ENCODE results near the gene HYAL2. TPM values are rescaled to one million over a fixed set of nuclear protein-coding genes. Genes with fewer than 3 reads are reported as not detected.

Gene HYAL2
- total and polyA plus RNA-seq, 10 of the 15 experiments (the other 5 are each of a cell fraction or from before 2014, with no cell fraction given) = 0.06 to 21.8 (median 12.7) TPM

GRCh38 chr3:50340147-50340447 lies 17.6 kb upstream of the HYAL2 start:
- peaks cover 54% of the 10 kb centered on the region for H3K79me2 ChIP-seq (ENCODE audit: control insufficient read depth, insufficient read depth, low read length)
- H3K36me3 ChIP-seq (ENCODE audit: control insufficient read depth in 2 of 2, insufficient read depth in 2 of 2, low read length in 1 of 2) = no peaks in the 10 kb centered on the region
- CTCF ChIA-PET = interaction anchor here (6.4 to 10.5 kb wide), 2 partner anchors 9 to 17 kb away, joined by 59 to 72 read pairs; partner anchors contain the start of genes CYB561D2, HYAL2 and NPRL2
- TF ChIP-seq SIN3A (IDR thresholded peaks at IDR 0.05; ENCODE audit: low read depth, low read length) = no peak
- TF ChIP-seq DPF2 (IDR thresholded peaks at IDR 0.05) = no peak
- no peaks in the 10 kb centered on the region for H4K20me1 ChIP-seq (ENCODE audit: control insufficient read depth, insufficient read depth)
- BruUV-seq (replicated peaks) = no TSS peak
- WGBS (ENCODE audit: insufficient coverage, insufficient replicate concordance, low lambda C conversion rate, missing lambda C conversion rate) = 12% methylated on average over 9 of the region's 9 CpGs
- H3K27ac ChIP-seq (ENCODE audit: control insufficient read depth, insufficient read depth) = peak overlapping the region; percentile 92
- no peak for FAIRE-seq
- no peaks in the 10 kb centered on the region; the same call in 1 of the 2 replicates for H3K4me1 ChIP-seq (ENCODE audit: control insufficient read depth, insufficient read depth, low read length)
- H3K9ac ChIP-seq (ENCODE audit: control insufficient read depth, insufficient read depth, low read length) = peak overlapping the region; percentile 86
- no peak for ATAC-seq
- no peak for DNase-seq (ENCODE audit: low read depth, low spot score)
- RAD21 ChIA-PET (ENCODE audit: unreplicated experiment) = interaction anchor here (1.3 kb wide), 1 partner anchor 10 kb away, joined by 3 read pairs; the partner anchor contains the start of gene NPRL2
- peak overlapping the region; percentile 57 for H2AFZ ChIP-seq (ENCODE audit: control insufficient read depth, low read depth, low read length)
- in situ Hi-C loops (cut with MboI) (no loop called here), intact Hi-C loops (cut with micrococcal nuclease; ENCODE audit: unreplicated experiment) (no loop called here)
- SMC1A ChIA-PET (ENCODE audit: uncharacterized antibody, unreplicated experiment) = interaction anchor here (1.1 kb wide), 1 partner anchor 11 kb away, joined by 3 read pairs; no protein-coding TSS in a partner anchor
- H3K27me3 ChIP-seq (replicated peaks in 1 of 2; ENCODE audit: control insufficient read depth in 2 of 2, insufficient read depth in 2 of 2, low read length in 1 of 2) = no peaks in the 10 kb centered on the region
- no peaks in the 10 kb centered on the region for H3K9me3 ChIP-seq (replicated peaks; ENCODE audit: control insufficient read depth, insufficient read depth, low read length)
- peak overlapping the region; percentile 96 for H3K4me3 ChIP-seq
- peak overlapping the region; percentile 75 for H3K4me2 ChIP-seq (ENCODE audit: control insufficient read depth, insufficient read depth)
- POLR2A ChIA-PET = interaction anchor here (0.6 to 7.0 kb wide), 5 partner anchors 10 to 229 kb away, joined by 3 to 84 read pairs (median 3); partner anchors contain the start of genes CYB561D2, HYAL3, NAA80 and NPRL2

DNA sequence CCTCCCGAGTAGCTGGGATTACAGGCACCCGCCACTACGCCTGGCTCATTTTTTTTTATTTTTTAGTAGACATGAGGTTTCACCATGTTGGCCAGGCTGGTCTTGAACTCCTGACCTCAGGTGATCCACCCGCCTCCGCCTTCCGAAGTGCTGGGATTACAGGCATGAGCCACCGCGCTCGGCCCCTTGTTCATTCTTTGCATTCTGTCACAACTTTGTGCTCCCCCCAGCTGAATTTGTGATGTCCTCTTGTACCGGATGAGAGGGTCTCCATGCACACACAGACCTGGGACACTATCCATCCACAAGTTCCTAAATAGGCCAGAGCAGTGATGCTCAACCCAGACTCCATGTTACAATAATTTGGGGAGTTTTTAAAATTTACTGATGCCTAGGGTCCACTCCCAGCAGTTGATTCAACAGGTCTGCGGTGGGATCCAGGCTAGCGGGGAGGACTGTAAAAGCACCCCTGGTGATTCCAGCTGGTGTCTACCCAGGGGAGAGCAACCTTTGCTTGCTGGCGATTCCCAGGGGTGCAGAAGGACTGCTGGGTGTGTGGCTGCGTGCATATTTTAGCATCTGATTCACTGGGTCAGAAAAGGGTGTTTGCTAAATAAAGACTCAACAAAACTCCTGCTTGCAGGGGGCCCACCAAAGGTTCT lies 17.1 kb upstream of the HYAL2 start:
- CTCF ChIA-PET = interaction anchor here (1.1 to 10.5 kb wide), 4 partner anchors 9 to 41 kb away, joined by 4 to 72 read pairs (median 32); partner anchors contain the start of genes CYB561D2, HYAL2, HYAL3 and NAA80
- Histone ChIP-seq H3K79me2 (ENCODE audit: control insufficient read depth, insufficient read depth, low read length) (peaks cover 59% of the 10 kb centered on the region), H3K9ac (ENCODE audit: control insufficient read depth, insufficient read depth, low read length) (peak overlapping the region; percentile 86), H3K27ac (ENCODE audit: control insufficient read depth, insufficient read depth) (peak overlapping the region; percentile 92), H4K20me1 (ENCODE audit: control insufficient read depth, insufficient read depth) (no peaks in the 10 kb centered on the region; the same call in 1 of the 2 replicates), H3K4me3 (peak overlapping the region; percentile 96), H3K4me2 (ENCODE audit: control insufficient read depth, insufficient read depth) (peak overlapping the region; percentile 75), H3K27me3 (replicated peaks in 1 of 2; ENCODE audit: control insufficient read depth in 2 of 2, insufficient read depth in 2 of 2, low read length in 1 of 2) (no peaks in the 10 kb centered on the region), H3K9me3 (replicated peaks; ENCODE audit: control insufficient read depth, insufficient read depth, low read length) (no peaks in the 10 kb centered on the region), H3K36me3 (ENCODE audit: control insufficient read depth in 2 of 2, insufficient read depth in 2 of 2, low read length in 1 of 2) (no peaks in the 10 kb centered on the region; a peak in 2 of 4 replicates), H3K4me1 (ENCODE audit: control insufficient read depth, insufficient read depth, low read length) (peaks cover 3% of the 10 kb centered on the region; the same call in 1 of the 2 replicates), H2AFZ (ENCODE audit: control insufficient read depth, low read depth, low read length) (0 out of 2 replicates have a peak overlapping the region, but pooled peaks have one; percentile 57)
- no peak for DNase-seq (ENCODE audit: low read depth, low spot score)
- no TSS peak for BruUV-seq (replicated peaks)
- WGBS (ENCODE audit: insufficient coverage, insufficient replicate concordance, low lambda C conversion rate, missing lambda C conversion rate) = 15% methylated on average over 14 of the region's 14 CpGs
- in situ Hi-C loops (cut with MboI) = loop anchor here (10.0 kb wide), 1 partner anchor 1055 kb away; the partner anchor contains the start of gene RBM15B
- POLR2A ChIA-PET = interaction anchor here (0.7 to 7.0 kb wide), 5 partner anchors 10 to 604 kb away, joined by 3 to 84 read pairs (median 27); partner anchors contain the start of genes CYB561D2, GNAI2, NPRL2 and TUSC2
- RAD21 ChIA-PET (ENCODE audit: unreplicated experiment) = no interaction called here
- no peak for FAIRE-seq
- intact Hi-C loops (cut with micrococcal nuclease; ENCODE audit: unreplicated experiment) = loop anchor here (5.0 kb wide), 2 partner anchors 42 to 102 kb away; partner anchors contain the start of genes GNAI2, HYAL3 and NAA80
- SMC1A ChIA-PET (ENCODE audit: uncharacterized antibody, unreplicated experiment) = interaction anchor here (0.7 to 1.6 kb wide), 3 partner anchors 10 to 469 kb away, joined by 3 to 8 read pairs (median 3); partner anchors contain the start of genes CYB561D2 and NPRL2
- no peak for ATAC-seq
- TF ChIP-seq POU2F2 (IDR thresholded peaks at IDR 0.05; ENCODE audit: borderline replicate concordance, low read depth, low read length) (no peak), MEF2B (IDR thresholded peaks at IDR 0.05; ENCODE audit: partially characterized antibody, poor library complexity, severe bottlenecking) (peak; percentile 25), KAT2A (conservative IDR thresholded peaks at IDR 0.05; ENCODE audit: control insufficient read depth, low read depth, low read length) (no peak), NFXL1 (IDR thresholded peaks at IDR 0.05; ENCODE audit: borderline replicate concordance) (no peak), REST (IDR thresholded peaks at IDR 0.05; ENCODE audit: low read depth, low read length) (no peak), FOXM1 (IDR thresholded peaks at IDR 0.05; ENCODE audit: low read depth, low read length) (no peak), ETV6 (conservative IDR thresholded peaks at IDR 0.05 in 1 of 2, IDR thresholded peaks at IDR 0.05 in 1 of 2; ENCODE audit: borderline replicate concordance in 1 of 2, low read depth in 1 of 2) (no peak), NR2F1 (conservative IDR thresholded peaks at IDR 0.05) (0 out of 2 replicates have a peak, but pooled peaks have one; percentile 12), GABPA (IDR thresholded peaks at IDR 0.05; ENCODE audit: low read depth) (no peak), POLR2A (IDR thresholded peaks at IDR 0.05; ENCODE audit: low read depth, low read length) (no peak), ZBED1 (IDR thresholded peaks at IDR 0.05; ENCODE audit: borderline replicate concordance) (no peak)
